GM06990 (cell line): ENCODE results near the gene OR4Q2.

Source experiments
- DNase-seq: peaks from one replicate; pipeline ENCODE4 v3.0.0-alpha.2; 2011; ENCODE audit not compliant: insufficient read length; ENCODE audit errors: extremely low read depth
- H3K27me3 ChIP-seq: replicated peaks from 2 replicates; pipeline ENCODE4 v1.6.0; 2011; ENCODE audit warnings: low read length; ENCODE audit not compliant: control insufficient read depth, insufficient read depth
- H3K36me3 ChIP-seq: 2 replicates; pipeline ENCODE4 v1.5.1; 2011; ENCODE audit warnings: low read length; ENCODE audit not compliant: control insufficient read depth, insufficient read depth
- H3K4me3 ChIP-seq: replicated peaks from 2 replicates; pipeline ENCODE4 v1.5.1; 2011; ENCODE audit warnings: low read depth, mild to moderate bottlenecking, control low read depth, low read length
- CTCF ChIP-seq: IDR thresholded peaks from 2 replicates; pipeline ENCODE4 v1.5.1; 2011; ENCODE audit warnings: low read length, control low read depth, mild to moderate bottlenecking, inconsistent platforms; ENCODE audit not compliant: insufficient read depth, poor library complexity, severe bottlenecking

The OR4Q2 gene

GRCh38 chr14:20044243-20044642 lies 42.3 kb downstream of the OR4Q2 start:
- no peak for TF ChIP-seq CTCF
- H3K4me3 ChIP-seq, result no peak overlapping the region

GRCh38 chr14:20048202-20048601 lies 46.2 kb downstream of the OR4Q2 start:
- DNase-seq, result no peak
- Histone ChIP-seq H3K4me3 (no peak overlapping the region), H3K36me3 (no peaks in the 10 kb centered on the region), H3K27me3 (no peaks in the 10 kb centered on the region)
- no peak for TF ChIP-seq CTCF

More at GRCh38 chr14:20044243-20044642, 42.3 kb downstream of the OR4Q2 start:
- no peak for DNase-seq
- H3K27me3 ChIP-seq, result no peaks in the 10 kb centered on the region
- no peaks in the 10 kb centered on the region for H3K36me3 ChIP-seq
